Activated CD4-positive, alpha-beta T cell treated with anti-CD3 and anti-CD28 coated beads for 48 hours (primary cell): ENCODE data around the gene AP2S1.
"Not testable (repeated sequence)": the region's sequence is repeated elsewhere in the genome, so short reads cannot be mapped to it uniquely, and the experiment has no call there.

ENCODE experiments used
- DNase-seq: peaks from one replicate; pipeline ENCODE4 v3.0.0-alpha.2; 2020

Gene AP2S1

DNA sequence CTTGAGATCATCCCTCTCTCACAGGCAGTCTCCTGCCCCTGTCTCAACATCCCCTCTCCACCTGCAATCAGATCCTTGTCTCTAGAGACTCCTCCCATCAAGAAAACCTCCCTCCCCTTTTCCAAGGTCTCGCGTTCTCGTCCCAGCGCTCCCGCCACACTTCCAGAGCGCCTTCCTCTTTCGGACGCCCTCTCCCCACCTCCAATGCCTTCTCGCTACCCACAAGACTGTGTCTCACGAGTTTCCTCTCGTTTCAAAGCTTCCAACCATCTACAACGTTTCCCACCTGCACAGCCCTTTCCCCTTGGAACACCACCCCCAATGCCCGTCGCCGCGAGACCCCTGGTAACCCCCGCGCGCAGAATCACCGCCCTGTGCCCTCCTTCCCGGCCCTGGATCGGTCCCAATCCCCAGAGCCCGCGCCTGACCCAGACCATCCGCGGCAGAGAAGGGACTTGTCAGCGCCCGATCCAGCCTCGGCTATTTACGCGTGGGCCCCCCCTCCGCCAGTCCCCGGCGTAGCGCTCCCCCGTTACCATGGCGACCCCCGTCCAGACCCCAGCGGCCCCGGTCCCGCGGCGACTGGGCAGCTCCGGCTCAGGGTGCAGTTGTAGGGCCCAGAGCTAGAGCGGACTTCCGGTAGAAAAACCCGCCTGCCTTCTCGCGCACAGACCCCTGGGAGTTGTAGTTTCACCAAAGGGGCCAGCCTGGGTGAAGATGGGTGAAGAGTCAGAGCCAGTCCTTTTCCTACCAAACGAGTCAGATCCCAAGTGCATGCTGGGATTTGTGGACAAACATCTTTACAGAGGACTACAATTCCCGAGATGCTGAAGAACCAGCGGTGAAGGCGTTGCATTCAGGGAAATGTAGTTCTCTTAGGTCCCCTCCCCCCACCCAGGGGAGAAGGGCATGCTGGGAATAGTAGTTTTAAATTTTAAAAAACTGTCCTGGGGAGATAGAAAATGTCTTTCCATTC, at the start of gene AP2S1:
AP2S1 (minus strand) TSS at position 619 of the 976 bp plus-strand sequence; CDS start at position 539, 80 bp downstream.
- peak; percentile 94 for DNase-seq

DNA sequence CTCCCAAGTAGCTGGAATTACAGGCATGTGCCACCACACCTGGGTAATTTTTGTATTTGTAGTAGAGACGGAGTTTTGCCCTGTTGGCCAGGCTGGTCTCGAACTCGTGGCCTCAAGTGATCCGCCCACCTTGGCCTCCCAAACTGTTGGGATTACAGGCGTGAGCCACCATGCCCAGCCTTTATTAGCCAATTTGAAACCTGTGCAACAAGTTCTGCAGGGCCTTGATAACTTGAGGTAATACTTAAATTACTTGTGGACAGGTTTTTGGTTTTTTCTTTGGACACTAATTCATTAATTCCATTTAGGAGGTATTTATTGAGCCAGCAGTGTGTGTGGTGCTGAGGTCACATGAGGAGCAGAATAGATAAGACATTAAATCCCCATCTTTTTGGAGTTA, 49.7 kb upstream of the AP2S1 start:
- DNase-seq: no peak

DNA sequence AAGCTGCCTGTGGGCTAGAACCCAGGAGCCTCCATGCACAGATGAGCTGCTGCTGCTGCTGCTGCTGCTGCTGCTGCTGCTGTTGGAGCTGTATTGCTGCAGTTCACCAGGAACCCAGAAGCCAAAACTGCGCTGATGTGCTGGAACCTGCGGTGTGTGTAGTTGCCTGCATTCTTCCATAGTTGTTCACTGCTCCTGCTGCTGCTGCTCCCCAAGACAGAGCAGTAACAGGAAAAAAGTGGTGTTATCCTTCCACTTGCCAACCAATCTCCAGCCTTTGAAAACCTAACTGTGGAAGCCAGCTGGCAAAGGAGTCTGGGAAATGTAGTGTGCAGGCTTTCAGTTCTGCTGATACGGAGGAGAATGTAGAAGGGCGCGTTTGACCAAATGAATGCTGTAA, 48.1 kb upstream of the AP2S1 start:
- DNase-seq: no peak

DNA sequence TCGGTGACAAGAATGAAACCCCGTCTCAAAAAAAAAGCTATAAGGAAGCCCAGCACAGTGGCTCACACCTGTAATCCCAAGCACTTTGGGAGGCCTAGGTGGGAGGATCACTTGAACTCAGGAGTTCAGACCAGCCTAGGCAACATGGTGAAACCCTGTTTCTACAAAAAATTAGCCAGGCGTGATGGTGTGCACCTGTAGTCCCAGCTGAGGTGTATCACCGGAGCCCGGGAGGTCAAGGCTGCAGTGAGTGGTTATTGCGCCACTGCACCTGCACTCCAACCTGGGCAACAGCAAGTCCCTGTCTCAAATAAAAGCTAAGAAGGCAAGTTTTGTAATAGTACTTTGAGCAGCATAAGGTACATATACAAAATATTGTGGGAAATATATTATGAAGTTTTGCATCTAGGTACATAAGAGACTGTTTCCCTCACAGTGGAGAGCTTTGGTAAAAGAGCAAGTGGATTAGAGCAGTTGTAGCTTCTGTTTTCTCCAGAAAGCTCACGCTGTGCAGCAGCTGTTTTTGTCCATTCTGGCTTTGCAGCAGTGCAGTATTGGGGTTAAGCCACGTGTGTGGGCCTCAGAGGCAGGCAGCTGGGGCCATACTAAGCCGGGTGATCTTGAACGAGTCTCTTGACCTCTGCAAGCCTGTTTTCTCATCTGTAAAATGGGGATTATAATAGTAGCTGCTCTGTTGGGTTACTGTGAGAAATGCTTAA, 45.6 kb upstream of the AP2S1 start:
- no peak for DNase-seq

DNA sequence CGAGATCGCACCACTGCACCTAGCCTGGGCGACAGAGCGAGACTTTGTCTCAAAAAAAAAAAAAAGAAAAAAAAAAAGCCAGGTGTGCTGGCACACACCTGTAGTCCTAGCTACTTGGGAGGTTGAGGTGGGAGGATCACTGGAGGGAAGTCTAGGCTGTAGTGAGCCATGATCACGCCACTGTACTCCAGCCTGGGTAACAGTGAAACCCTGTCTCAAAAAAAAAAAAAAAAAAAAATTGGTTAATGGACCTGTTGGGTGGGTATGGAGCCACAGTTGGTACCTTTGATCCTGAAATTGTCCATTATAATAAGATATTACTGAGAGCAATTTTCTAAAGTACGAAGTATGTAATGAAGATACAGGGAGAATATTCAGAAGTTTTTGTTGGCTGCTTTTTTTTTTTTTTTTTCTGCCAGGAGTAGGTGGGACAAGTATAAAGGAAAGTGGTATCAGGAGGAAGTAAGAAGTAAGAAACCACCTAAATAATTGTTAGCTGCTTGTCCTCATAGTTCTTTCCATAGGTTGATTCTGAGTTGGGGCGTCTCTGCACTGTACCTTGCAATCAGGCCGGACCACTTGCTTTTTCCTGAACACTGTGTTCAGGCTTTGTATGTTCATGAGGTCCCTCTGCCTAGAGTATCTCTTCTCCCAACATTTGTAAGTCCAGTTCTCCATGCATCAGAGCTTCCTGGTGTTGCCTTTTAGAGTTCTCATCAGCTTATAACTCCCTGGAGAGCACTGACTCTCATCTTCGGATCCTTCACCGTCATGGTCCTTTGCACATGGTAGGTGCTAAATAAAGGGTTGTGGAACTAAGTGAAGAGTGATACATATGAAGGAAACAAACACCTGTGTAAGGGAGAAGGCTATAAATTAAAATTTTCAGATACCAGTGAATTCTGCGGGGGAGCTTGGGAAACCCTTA, 41.9 kb upstream of the AP2S1 start:
- no peak for DNase-seq

DNA sequence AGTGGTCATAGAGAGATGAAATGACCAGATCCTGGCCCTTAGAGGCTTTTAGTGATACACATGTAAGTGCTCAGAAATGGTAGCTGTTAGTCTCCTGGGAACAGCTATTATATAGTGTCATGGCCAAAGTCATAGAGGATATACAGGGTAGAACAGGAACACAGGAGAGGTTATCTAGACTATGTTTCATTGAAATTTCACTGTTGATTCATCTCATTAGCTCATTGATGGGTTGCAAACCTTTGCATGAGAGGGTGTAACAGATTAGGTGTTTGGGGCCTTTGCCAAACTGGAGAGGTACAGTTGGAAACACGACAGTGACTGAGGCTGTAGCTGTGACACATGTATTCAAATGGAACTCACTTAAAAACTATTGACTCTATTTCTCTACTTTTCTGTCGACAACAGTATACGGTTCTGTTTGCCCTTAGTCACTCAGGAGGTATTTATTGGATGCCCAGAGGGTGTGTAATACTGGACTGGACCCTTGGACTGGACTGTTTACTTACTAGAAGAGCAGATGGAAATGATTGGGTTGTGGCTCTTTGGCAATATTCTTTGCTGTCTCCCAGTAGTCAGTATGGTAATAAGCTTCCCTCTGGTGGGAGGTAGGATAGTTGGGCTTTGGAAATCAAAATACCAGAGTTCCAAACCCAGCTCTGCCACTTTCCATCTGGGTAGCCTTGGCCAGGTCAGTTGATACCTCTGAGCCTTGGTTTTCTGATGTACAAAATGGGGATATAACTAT, 40.0 kb upstream of the AP2S1 start:
- no peak for DNase-seq

DNA sequence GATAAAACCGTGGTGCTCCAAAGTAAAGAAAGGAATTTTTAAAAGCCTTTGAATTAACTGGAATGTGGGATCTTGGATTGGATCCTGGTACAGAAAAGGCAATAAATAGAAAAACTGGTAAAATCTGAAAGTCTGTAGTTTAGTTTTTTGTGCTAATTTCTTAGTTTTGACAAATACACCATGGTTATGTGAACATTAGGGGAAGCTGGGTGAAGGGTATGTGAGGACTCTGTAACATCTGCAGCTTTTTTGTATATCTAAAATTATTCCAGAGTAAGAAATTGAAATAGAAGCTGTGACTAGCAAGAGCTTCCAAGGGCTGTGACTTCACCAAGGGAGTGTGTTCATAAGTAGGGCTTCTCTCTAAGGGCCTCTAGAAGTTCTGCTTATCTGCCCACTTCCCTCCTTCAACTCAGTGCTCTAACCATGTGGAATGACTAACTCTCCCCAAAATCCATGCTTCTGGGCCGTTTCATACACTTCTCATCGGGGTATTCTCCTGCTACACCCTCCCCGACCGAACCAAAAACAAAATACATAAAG, 36.7 kb upstream of the AP2S1 start:
- DNase-seq: no peak

DNA sequence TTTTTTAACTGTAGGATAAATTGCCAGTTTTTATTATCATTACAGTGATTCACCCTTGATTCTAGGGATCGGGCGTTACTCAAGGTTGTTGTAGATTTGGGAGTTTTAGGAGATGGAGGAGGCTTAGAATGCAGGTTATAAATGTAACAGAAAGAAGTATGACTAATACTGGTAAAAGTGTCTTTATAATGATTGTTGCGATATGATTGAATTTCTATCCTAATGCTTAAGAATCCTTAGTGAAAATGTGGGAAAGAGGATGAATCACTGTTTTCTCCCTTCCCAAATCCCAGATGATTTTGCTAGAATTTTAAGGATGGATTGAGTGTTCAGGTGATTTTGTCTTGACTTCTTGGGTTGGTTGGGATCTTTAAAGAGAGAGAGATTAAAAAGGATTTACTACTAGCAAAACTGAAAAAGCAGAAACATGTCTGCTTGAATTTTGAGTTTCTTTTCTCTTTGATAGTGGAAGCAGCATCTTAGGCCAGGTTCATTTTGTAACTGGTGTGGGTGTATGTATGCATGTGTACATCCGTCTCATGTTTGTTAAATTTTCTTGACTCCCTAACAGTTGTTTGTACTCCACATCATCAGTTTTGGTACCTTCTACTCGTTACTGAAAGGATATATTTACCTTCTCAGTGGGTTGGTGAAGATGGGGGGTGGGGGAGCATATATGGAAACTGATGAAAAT, 36.0 kb upstream of the AP2S1 start:
- no peak for DNase-seq

DNA sequence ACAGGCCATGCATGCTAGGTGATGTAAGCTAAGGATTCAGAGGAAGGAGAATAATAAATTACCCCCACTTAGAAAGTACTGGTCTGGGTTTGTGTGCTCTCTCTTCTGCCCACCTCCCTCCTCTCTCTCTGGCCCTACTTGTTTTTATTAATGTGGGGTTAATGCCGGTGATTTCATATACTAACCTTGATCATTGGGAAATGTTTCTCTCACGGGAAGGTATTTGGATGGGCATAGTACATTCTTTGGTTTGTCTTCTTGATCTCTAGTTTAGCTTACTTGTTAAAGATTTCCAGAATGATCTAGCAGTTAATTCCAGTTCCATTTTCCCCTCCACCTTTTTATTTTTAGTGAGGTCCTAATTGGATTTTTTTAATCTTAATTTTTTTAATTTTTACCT, 34.8 kb upstream of the AP2S1 start:
- DNase-seq: no peak

DNA sequence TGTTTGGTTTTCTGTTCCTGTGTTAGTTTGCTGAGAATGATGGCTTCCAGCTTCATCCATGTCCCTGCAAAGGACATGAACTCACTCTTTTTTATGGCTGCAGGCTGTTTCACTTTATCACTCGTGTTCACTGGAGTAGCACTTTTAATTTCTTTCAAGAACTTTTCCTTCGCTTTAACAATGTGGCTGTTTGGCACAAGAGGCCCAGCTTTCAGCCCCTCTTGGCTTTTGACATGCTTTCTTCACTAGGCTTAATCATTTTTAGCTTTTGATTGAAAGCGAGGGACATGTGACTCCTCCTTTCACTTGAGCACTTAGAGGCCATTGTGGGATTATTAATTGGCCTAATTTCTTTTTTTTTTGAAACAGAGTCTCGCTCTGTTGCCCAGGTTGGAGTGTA, 32.1 kb upstream of the AP2S1 start:
- DNase-seq: not testable (repeated sequence)

DNA sequence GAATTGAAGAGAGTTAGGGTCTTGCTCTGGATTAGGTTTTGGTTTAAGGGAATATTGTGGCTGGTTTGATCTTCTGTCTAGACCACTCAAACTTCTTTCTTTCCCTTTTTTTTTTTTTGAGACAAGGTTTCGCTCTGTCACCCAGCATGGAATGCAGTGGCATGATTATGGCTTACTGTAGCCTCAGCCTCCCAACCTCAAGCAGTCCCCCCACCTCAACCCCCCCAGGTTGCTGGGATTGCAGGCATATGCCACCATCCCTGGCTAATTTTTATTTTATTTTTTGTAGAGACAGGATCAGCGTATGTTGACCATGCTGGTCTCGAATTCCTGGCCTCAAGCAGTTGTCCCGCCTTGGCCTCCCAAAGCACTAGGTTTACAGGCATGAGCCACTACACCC, 31.4 kb upstream of the AP2S1 start:
- no peak for DNase-seq

DNA sequence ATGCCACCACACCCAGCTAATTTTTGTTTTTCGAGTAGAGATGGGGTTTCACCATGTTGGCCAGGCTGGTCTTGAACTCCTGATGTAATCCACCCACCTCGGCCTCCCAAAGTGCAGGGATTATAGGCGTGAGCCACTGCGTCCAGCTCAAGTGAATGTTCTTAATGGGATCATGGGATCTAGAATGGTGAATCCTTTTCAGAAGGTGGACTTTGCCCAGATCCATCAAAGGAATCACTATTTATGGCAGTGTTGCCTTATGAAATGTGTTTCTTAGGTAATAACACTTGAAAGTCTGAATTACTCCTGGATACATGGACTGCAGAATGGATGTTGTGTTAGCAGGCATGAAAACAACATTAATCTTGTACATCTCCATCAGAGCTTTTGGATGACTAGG, 30.4 kb upstream of the AP2S1 start:
- DNase-seq: no peak

DNA sequence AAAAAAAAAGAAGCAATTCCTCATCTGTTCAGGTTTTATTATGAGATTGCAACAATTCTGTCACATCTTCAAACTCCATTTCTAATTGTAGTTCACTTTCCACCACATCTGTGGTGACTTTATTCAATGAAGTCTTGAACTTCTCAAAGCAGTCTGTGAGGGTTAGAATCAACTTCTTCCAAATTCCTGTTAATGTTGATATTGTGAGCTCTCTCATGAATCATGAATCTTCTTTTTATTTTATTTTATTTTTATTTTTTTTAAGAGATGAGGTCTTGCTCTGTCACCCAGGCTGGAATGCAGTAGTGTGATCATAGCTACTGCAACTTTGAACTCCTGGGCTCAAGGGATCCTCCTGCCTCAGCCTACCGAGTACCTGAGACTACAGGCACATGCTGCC, 29.8 kb upstream of the AP2S1 start:
- DNase-seq: no peak

DNA sequence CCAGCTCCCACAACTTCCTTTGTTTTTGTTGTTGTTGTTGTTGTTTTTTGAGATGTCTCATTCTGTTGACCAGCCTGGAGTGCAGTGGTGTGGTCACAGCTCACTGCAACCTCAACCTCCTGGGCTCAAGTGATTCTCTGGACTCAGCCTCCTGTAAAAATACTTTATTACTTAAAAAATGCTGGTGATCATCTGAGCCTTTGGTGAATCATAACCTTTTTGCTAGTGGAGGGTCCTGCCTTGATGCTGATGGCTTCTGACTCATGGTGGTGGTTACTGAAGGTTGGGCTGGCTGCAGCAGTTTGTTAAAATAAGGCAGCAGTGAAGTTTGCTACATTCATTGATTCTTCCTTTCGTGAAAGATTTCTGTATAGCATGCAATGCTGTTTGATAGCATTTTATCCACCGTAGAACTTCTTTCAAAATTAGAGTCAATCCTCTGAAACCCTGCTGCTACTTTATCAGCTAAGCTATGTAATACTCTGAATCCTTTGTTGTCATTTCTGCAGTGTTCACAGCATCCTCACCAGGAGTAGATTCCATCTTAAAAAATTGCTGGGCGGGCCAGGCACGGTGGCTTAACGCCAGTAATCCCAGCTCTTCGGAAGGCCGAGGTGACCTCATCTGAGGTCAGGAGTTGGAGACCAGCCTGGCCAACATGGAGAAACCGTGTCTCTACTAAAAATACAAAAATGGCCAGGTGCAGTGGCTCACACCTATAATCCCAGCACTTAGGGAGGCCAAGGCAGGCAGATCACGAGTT, 28.1 kb upstream of the AP2S1 start:
- DNase-seq: no peak

DNA sequence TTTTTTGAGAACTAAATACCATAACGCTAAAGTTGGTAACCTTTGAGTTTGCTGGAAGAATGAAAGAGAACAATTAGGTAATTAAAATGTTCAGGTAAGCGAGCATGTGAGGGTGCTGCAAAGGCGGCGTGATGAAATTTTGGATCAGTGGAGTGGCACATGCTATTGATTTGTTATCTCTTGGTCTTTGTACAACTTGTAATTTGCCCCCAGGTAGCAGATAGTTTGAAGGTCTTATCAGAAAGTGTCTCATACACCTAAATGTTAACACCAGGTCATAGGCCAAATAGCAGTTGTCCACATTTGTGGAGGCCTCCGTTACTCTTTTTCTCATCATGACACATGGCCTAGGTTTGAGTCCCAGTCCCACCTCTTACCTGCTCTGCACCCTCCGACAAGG, 25.0 kb upstream of the AP2S1 start:
- DNase-seq: no peak

DNA sequence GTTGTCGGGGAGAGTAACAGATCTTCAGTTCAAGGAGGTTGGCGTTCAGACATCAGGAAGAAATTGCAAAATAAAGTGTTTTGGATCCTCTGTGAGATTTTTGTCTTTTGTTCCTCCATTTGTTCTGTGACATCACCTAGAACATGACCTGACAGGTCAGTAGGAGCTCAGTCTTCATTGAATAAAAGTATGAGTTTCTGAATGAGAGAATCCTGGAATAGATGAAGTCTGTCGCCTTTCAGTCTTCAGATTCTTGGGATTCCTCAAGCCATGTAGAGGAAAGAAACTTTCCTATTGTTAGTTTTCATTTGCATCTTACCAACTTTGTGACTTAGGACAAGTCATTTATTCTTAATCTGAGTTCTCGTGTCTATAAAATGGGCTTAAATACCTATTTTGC, 24.6 kb upstream of the AP2S1 start:
- DNase-seq: no peak

DNA sequence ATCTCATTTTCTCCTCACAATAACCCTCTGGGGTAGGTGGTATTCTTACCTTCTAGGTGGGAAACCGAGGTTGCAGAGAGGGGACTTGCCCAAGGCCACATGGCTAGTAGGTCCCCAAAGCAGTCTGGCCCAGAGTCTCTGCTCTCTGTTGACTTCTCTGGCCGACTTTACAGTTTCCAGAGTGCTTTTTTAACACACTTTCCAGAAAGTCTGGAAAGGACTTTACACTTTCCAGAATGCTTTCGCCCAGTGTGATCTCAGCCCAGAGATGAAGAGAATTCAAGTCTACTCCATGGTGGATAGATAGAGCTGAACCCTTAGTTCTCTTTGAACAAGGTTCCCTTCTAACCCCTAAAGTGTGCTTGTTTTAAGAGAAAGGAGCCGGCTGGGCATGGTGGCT, 22.3 kb upstream of the AP2S1 start:
- no peak for DNase-seq

DNA sequence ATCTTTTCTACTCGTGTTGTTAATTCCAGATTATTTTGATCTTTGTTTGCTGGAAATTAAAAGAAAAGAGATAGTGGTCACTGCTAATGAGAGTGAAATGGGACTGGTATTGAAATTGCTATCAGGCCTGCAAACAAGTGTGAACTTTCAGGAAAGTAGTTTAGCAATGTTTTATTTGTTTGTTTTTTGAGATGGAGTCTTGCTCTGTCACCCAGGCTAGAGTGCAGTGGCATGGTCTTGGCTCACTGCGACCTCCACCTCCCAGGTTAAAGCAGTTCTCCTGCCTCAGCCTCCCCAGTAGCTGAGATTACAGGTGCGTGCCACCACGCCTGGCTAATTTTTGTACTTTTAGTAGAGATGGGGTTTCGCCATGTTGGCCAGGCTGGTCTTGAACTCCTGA, 20.5 kb upstream of the AP2S1 start:
- not testable (repeated sequence) for DNase-seq

DNA sequence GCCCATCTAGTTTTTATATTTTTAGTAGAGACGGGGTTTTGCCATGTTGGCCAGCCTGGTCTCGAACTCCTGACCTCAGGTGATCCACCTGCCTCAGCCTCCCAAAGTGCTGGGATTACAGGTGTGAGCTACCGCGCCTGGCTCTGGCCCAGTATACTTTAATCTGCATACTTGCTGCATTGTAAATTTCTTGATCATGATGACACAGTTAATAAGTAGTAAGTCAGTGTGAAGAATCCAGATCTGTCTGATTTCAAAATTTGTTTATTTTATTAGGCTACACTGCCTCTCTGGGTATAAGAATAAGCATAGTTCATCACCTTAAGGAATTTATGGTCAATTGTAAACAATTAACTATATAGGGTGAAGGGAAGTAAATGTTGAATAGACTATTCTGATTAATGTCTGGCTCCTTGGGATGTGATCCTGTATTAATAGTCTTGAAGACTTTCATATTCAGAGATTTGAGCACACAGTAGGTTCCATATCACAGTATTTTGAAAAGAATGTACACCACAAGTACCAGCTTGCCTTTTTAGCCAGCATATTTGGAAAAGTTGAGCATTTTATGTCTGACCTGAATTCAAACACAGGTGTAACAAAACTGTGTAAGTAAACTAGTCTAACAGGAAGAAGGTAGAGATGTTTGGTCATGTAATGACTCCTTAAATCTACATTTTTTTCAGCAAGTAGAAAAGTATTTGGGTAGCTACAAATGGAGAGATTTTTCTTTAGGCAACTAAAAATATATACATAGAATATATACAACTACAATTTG, 17.6 kb upstream of the AP2S1 start:
- no peak for DNase-seq

DNA sequence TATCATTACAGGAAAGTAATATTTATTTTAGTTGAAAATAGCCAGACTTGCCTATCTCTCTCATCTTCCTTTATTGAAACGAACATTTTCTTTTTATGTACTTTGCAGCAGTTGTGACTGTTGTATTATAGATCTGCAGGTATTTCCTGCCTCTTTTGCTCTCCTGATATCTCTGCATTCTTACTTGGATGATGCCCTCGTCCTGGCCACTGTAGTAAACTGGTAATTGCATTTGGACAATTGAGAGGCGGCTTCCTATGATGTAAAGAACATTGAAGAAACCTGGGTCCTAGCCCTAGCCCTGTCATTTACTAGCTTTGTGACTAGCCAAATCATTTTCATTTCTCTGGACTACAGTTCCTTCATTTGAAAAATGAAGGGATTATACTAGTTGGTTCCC, 16.5 kb upstream of the AP2S1 start:
- no peak for DNase-seq
